Type B pancreatic cell (in vitro differentiated cells): ENCODE data around the gene CRTAC1. TPM values are rescaled to one million over a fixed set of nuclear protein-coding genes. Genes with fewer than 3 reads are reported as not detected.

Experiments used
- DNase-seq: peaks from one replicate; pipeline ENCODE4 v3.0.0; 2021; ENCODE audit warnings: mixed read lengths; ENCODE audit not compliant: unreplicated experiment; ENCODE audit errors: extremely low spot score
- H3K27ac Mint-ChIP-seq: 2 replicates; pipeline ENCODE4 v1.8.0; 2021; ENCODE audit warnings: mild to moderate bottlenecking, mixed read lengths
- H3K27me3 Mint-ChIP-seq: 2 replicates; pipeline ENCODE4 v1.8.0; 2021; ENCODE audit warnings: mixed read lengths
- H3K36me3 Mint-ChIP-seq: 2 replicates; pipeline ENCODE4 v1.8.0; 2021; ENCODE audit warnings: mixed read lengths
- H3K4me1 Mint-ChIP-seq: one replicate; pipeline ENCODE4 v1.8.0; 2021; ENCODE audit warnings: mixed read lengths; ENCODE audit not compliant: unreplicated experiment
- H3K4me3 Mint-ChIP-seq: 2 replicates; pipeline ENCODE4 v1.8.0; 2021; ENCODE audit warnings: mild to moderate bottlenecking, mixed read lengths
- H3K9me3 Mint-ChIP-seq: 2 replicates; pipeline ENCODE4 v1.8.0; 2021; ENCODE audit warnings: mixed read lengths
- total RNA-seq: library from RNA; stranded (reverse); gene quantifications from 2 replicates; pipeline ENCODE4 v1.2.1, GENCODE V29; 2021; ENCODE audit warnings: low replicate concordance
- TF ChIP-seq, protein P1 (sequence below): fragments of 200-600 bp; sonication (generic); conservative IDR thresholded peaks from 2 replicates; pipeline ENCODE4 v1.5.0; 2021; ENCODE audit warnings: antibody characterized with exemption, mild to moderate bottlenecking

CRTAC1 gene
- total RNA-seq, 1 donor from 2014 or later: 5.3 TPM

DNA sequence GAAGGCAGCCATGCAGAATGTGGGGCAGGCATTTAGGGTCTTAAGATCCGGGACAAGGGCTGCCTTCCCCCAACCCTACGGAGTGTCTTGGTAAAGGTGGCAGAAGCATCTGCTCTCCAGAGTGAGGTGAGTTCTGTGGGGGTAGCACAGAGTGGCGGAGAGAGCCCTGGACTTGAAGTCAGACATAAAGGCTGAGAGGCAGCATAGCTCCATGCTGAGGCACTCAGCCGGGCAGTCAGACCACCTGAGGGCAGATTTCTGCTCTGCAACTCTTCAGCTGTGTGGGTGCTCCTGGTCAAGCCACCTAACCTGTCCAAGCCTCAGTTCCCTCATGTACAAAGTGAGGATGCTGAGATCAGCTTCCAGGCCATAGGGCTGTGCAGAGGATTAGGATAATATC is 81.0 kb downstream of the CRTAC1 start:
- Mint-ChIP-seq H3K27ac (no peak overlapping the region), H3K4me3 (no peak overlapping the region), H3K36me3 (no peaks in the 10 kb centered on the region), H3K27me3 (peaks cover 53% of the 10 kb centered on the region), H3K9me3 (no peaks in the 10 kb centered on the region), H3K4me1 (no peaks in the 10 kb centered on the region)
- no peak for DNase-seq
- TF ChIP-seq, protein P1, sequence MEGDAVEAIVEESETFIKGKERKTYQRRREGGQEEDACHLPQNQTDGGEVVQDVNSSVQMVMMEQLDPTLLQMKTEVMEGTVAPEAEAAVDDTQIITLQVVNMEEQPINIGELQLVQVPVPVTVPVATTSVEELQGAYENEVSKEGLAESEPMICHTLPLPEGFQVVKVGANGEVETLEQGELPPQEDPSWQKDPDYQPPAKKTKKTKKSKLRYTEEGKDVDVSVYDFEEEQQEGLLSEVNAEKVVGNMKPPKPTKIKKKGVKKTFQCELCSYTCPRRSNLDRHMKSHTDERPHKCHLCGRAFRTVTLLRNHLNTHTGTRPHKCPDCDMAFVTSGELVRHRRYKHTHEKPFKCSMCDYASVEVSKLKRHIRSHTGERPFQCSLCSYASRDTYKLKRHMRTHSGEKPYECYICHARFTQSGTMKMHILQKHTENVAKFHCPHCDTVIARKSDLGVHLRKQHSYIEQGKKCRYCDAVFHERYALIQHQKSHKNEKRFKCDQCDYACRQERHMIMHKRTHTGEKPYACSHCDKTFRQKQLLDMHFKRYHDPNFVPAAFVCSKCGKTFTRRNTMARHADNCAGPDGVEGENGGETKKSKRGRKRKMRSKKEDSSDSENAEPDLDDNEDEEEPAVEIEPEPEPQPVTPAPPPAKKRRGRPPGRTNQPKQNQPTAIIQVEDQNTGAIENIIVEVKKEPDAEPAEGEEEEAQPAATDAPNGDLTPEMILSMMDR: no peak

DNA sequence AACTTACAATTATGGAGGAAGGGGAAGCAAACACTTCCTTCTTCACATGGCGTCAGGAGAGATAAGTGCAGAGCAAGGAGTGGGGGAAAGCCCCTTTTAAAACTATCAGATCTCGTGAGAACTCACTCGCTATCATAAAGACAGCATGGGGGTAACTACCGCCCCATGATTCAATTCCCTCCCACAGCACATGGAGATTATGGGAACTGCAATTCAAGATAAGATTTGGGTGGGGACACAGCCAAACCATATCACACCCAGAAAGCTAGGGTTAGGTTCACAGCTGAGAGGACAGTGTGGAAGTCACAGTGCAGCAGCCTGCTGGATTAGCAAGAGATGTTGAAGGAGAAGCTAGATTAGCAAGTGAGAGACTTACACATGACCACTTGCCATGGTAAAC is 81.6 kb downstream of the CRTAC1 start:
- DNase-seq: no peak
- peaks cover 48% of the 10 kb centered on the region for H3K27me3 Mint-ChIP-seq
- no peaks in the 10 kb centered on the region for H3K4me1 Mint-ChIP-seq
- TF ChIP-seq, protein P1: no peak
- no peaks in the 10 kb centered on the region for H3K36me3 Mint-ChIP-seq
- no peak overlapping the region for H3K4me3 Mint-ChIP-seq
- H3K27ac Mint-ChIP-seq: no peak overlapping the region
- no peaks in the 10 kb centered on the region for H3K9me3 Mint-ChIP-seq

DNA sequence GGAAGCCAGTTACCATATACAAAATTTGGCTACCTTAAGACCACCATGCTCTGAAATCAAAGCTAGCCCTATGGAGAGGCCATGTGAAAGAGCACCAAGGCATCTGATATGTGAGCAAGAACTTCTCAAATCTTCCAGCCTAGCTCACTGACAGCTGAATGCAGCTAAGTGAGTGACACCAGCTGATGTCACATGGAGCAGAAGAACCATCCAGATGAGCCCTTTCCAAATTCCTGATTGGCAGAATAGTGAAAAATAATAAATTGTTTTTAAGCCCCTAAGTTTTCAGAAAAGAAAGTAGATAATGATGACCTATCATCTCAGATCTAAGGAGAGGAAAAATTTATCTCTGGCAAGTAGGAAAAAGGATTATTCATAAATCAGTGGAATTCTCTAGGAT is 85.6 kb downstream of the CRTAC1 start:
- H3K27ac Mint-ChIP-seq: no peak overlapping the region
- no peaks in the 10 kb centered on the region for H3K9me3 Mint-ChIP-seq
- H3K36me3 Mint-ChIP-seq: no peaks in the 10 kb centered on the region
- no peaks in the 10 kb centered on the region for H3K4me1 Mint-ChIP-seq
- H3K4me3 Mint-ChIP-seq: no peak overlapping the region
- TF ChIP-seq, protein P1: no peak
- DNase-seq: no peak
- peaks cover 49% of the 10 kb centered on the region for H3K27me3 Mint-ChIP-seq

DNA sequence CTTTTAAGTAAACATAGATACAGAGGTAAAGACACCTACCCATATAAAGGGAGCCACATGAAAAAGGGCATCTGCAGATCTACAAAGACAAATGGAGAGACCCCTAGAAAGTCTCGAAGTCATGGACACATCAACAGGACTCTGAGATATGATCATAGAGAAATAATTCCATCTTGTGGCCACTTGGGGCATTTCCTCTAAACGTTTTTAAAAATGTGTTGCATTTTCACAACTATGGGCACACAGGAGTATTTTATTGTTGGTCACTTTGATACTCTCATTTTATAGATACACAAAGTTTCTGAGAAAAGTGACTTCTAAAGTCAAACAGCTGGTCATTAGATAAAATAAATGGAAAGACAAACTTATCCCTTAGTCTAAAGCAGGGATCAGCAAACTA is 87.1 kb downstream of the CRTAC1 start:
- TF ChIP-seq, protein P1: peak; percentile 32
- Mint-ChIP-seq H3K36me3 (no peaks in the 10 kb centered on the region), H3K9me3 (no peaks in the 10 kb centered on the region), H3K27me3 (peaks cover 48% of the 10 kb centered on the region), H3K4me3 (no peak overlapping the region), H3K27ac (no peak overlapping the region), H3K4me1 (no peaks in the 10 kb centered on the region)
- DNase-seq: no peak

DNA sequence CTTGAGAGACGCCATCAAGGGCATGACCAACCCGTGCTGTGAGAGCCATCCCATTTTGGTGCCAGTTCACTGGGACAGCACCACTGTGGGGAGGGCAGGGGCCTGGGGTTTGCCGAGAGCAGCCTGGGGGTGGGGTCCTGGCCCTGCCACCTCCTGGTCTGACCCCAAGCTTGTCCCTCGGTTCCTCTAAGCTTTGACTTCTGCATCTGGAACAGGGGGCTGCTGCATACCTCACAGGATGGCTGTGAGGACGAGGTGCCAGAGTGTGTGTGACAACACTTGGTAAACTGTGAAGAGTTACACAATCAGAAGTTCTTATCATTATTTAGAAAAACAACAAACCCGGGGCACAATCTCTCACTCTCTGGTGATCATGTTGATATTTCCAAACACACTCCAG is 89.9 kb downstream of the CRTAC1 start:
- no peak overlapping the region for H3K27ac Mint-ChIP-seq
- DNase-seq: no peak
- TF ChIP-seq, protein P1: no peak
- H3K9me3 Mint-ChIP-seq: no peaks in the 10 kb centered on the region
- H3K4me1 Mint-ChIP-seq: no peaks in the 10 kb centered on the region
- H3K36me3 Mint-ChIP-seq: no peaks in the 10 kb centered on the region
- H3K4me3 Mint-ChIP-seq: no peak overlapping the region
- peaks cover 49% of the 10 kb centered on the region for H3K27me3 Mint-ChIP-seq

DNA sequence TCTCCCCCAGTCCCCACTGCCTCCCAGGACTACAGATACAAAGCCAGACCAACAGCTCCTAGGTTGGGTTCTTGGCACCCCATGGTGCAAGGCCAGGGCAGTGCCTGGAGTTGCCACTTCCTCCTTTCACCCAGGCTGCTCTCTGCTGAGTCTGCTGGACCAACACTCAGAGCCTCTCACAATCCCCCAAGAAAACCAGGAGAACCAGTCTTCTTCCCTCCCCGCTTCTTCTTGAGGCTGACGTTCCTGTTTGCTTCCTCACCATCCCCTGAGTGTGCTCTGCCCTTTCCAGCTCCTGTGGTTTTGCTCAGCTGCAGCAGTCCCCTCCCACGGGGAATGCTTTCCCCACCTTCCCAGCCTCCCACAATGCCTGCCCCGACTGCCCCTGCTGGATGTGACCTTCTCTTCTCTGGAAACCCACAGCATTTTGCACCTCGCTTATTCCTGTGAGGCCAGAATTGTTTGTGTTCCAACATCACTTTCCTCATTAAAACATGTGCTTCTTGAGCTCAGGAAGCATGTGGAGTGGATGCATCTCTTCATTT is 90.9 kb downstream of the CRTAC1 start:
- Mint-ChIP-seq H3K27ac (no peak overlapping the region), H3K4me1 (no peaks in the 10 kb centered on the region), H3K4me3 (no peak overlapping the region), H3K9me3 (no peaks in the 10 kb centered on the region), H3K27me3 (peaks cover 45% of the 10 kb centered on the region), H3K36me3 (no peaks in the 10 kb centered on the region)
- TF ChIP-seq, protein P1: no peak
- DNase-seq: no peak
